HG02623 (cell line): ENCODE results near the gene ZNF165.
A peak's percentile ranks its signal among the peaks of the same experiment; 100 is the strongest.
"Not testable (repeated sequence)": the region's sequence is repeated elsewhere in the genome, so short reads cannot be mapped to it uniquely, and the experiment has no call there.

ENCODE experiments used
- ATAC-seq: cut with Tn5 transposase; IDR thresholded peaks from one replicate; pipeline ENCODE4 v1.9.1; 2021; ENCODE audit warnings: moderate library complexity; ENCODE audit not compliant: unreplicated experiment

ZNF165 gene

GRCh38 chr6:28080381-28080630, at the start of gene ZNF165:
Gene ZNF165 (plus strand): TSS chr6:28080568. CDS start chr6:28085481, 4,913 bp downstream.
- not testable (repeated sequence) for ATAC-seq

- ATAC-seq, result no peak
Measured at GRCh38 chr6:28053584-28053983, 26.8 kb upstream of the ZNF165 start.

- ATAC-seq, result no peak
Measured at GRCh38 chr6:28060405-28060804, 20.0 kb upstream of the ZNF165 start.

- ATAC-seq, result no peak
Measured at GRCh38 chr6:28064272-28064671, 16.1 kb upstream of the ZNF165 start.

GRCh38 chr6:28068067-28068466, 12.3 kb upstream of the ZNF165 start:
- ATAC-seq, result no peak

- ATAC-seq, result not testable (repeated sequence)
Measured at GRCh38 chr6:28070968-28071367, 9.4 kb upstream of the ZNF165 start.

- ATAC-seq, result no peak
Measured at GRCh38 chr6:28078050-28078449, 2.3 kb upstream of the ZNF165 start.

- ATAC-seq, result no peak
Measured at GRCh38 chr6:28078836-28079235, 1.5 kb upstream of the ZNF165 start.

- ATAC-seq, result peak; percentile 76
Measured at GRCh38 chr6:28080631-28081485, 490 bp downstream of the ZNF165 start.

GRCh38 chr6:28081486-28081751, 1.1 kb downstream of the ZNF165 start:
- ATAC-seq, result peak; percentile 45

- no peak for ATAC-seq
Measured at GRCh38 chr6:28082939-28083338, 2.6 kb downstream of the ZNF165 start.

- ATAC-seq, result no peak
Measured at GRCh38 chr6:28089054-28089453, 8.7 kb downstream of the ZNF165 start.

- no peak for ATAC-seq
Measured at GRCh38 chr6:28090917-28091586, 10.7 kb downstream of the ZNF165 start.

GRCh38 chr6:28102222-28102621, 21.9 kb downstream of the ZNF165 start:
- not testable (repeated sequence) for ATAC-seq

GRCh38 chr6:28102699-28103098, 22.3 kb downstream of the ZNF165 start:
- ATAC-seq, result not testable (repeated sequence)

GRCh38 chr6:28104392-28105244, 24.2 kb downstream of the ZNF165 start:
- ATAC-seq, result peak; percentile 98

GRCh38 chr6:28105245-28105639, 24.9 kb downstream of the ZNF165 start:
- peak; percentile 19 for ATAC-seq

GRCh38 chr6:28107506-28107905, 27.1 kb downstream of the ZNF165 start:
- no peak for ATAC-seq

GRCh38 chr6:28111964-28112363, 31.6 kb downstream of the ZNF165 start:
- no peak for ATAC-seq

- no peak for ATAC-seq
Measured at GRCh38 chr6:28115799-28116198, 35.4 kb downstream of the ZNF165 start.

- no peak for ATAC-seq
Measured at GRCh38 chr6:28117386-28118050, 37.1 kb downstream of the ZNF165 start.
